Measurements from ENCODE around the gene INTS3.

INTS3 gene

GRCh38 chr1:153768316-153769181 lies 40.7 kb downstream of the INTS3 start:
- in situ Hi-C loops (cut with MboI; ENCODE audit: low sequenced_read_pairs, unreplicated experiment), result no loop called here
- TF ChIP-seq CTCF (IDR thresholded peaks at IDR 0.05; ENCODE audit: borderline replicate concordance, control extremely low read depth, extremely low read depth, insufficient read depth, missing control alignments), result no peak
- DNase-seq (ENCODE audit: low spot score), result no peak

GRCh38 chr1:153769221-153769620 lies 41.4 kb downstream of the INTS3 start:
- no peak for DNase-seq (ENCODE audit: low spot score)
- in situ Hi-C loops (cut with MboI; ENCODE audit: low sequenced_read_pairs, unreplicated experiment), result no loop called here
- no peak for TF ChIP-seq CTCF (IDR thresholded peaks at IDR 0.05; ENCODE audit: borderline replicate concordance, control extremely low read depth, extremely low read depth, insufficient read depth, missing control alignments)

GRCh38 chr1:153770797-153771196 lies 42.9 kb downstream of the INTS3 start:
- in situ Hi-C loops (cut with MboI; ENCODE audit: low sequenced_read_pairs, unreplicated experiment), result no loop called here
- no peak for DNase-seq (ENCODE audit: low spot score)
- TF ChIP-seq CTCF (IDR thresholded peaks at IDR 0.05; ENCODE audit: borderline replicate concordance, control extremely low read depth, extremely low read depth, insufficient read depth, missing control alignments), result no peak

GRCh38 chr1:153771261-153771660 lies 43.4 kb downstream of the INTS3 start:
- no peak for TF ChIP-seq CTCF (IDR thresholded peaks at IDR 0.05; ENCODE audit: borderline replicate concordance, control extremely low read depth, extremely low read depth, insufficient read depth, missing control alignments)
- DNase-seq (ENCODE audit: low spot score), result no peak
- in situ Hi-C loops (cut with MboI; ENCODE audit: low sequenced_read_pairs, unreplicated experiment), result no loop called here

- in situ Hi-C loops (cut with MboI; ENCODE audit: low sequenced_read_pairs, unreplicated experiment), result no loop called here
- peak; percentile 35 for TF ChIP-seq CTCF (IDR thresholded peaks at IDR 0.05; ENCODE audit: borderline replicate concordance, control extremely low read depth, extremely low read depth, insufficient read depth, missing control alignments)
- no peak for DNase-seq (ENCODE audit: low spot score)
Measured at GRCh38 chr1:153771841-153772593, 44.2 kb downstream of the INTS3 start.

GRCh38 chr1:153773096-153773921 lies 45.5 kb downstream of the INTS3 start:
- no peak for TF ChIP-seq CTCF (IDR thresholded peaks at IDR 0.05; ENCODE audit: borderline replicate concordance, control extremely low read depth, extremely low read depth, insufficient read depth, missing control alignments)
- in situ Hi-C loops (cut with MboI; ENCODE audit: low sequenced_read_pairs, unreplicated experiment), result no loop called here
- DNase-seq (ENCODE audit: low spot score), result no peak

Measured in GM13976 (cell line).